ENCODE data around the gene SLC24A4.

Gene SLC24A4

GRCh38 chr14:92458136-92459029 lies 135.4 kb downstream of the SLC24A4 start:
- DNase-seq (ENCODE audit: low read depth in 2 of 2), result no peak

GRCh38 chr14:92459030-92459949 lies 136.3 kb downstream of the SLC24A4 start:
- DNase-seq (ENCODE audit: low read depth in 2 of 2), result no peak

- no peak for DNase-seq (ENCODE audit: low read depth in 2 of 2)
These were observed 137.0 kb downstream of the SLC24A4 start for GRCh38 chr14:92459950-92460421.

DNA sequence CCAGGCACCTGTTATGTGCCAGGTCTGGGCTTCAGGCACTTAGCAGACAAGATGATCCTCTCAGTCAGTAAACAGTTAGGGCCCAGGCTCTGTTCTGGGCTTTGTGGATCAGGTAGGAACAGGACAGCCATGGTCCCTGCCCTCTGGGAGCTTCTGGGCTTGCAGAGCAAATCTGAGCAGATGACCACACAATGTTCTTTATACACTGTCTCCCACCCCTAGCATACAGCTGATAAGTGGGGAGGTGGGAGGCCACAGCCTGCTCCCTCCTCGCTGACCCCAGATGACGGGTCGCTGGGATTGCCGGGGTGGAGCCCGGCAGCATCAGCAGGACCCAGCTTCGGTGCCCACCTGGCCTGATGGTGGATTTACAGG lies 137.6 kb downstream of the SLC24A4 start:
- no peak for DNase-seq (ENCODE audit: low read depth in 2 of 2)

- DNase-seq (ENCODE audit: low read depth in 2 of 2), result peak in 1 of 2 donors; percentile 6
These were observed 138.1 kb downstream of the SLC24A4 start for GRCh38 chr14:92460916-92461579.

GRCh38 chr14:92461891-92462290 lies 138.9 kb downstream of the SLC24A4 start:
- no peak for DNase-seq (ENCODE audit: low read depth in 2 of 2)

GRCh38 chr14:92462568-92462967 lies 139.6 kb downstream of the SLC24A4 start:
- DNase-seq (ENCODE audit: low read depth in 2 of 2), result no peak

DNA sequence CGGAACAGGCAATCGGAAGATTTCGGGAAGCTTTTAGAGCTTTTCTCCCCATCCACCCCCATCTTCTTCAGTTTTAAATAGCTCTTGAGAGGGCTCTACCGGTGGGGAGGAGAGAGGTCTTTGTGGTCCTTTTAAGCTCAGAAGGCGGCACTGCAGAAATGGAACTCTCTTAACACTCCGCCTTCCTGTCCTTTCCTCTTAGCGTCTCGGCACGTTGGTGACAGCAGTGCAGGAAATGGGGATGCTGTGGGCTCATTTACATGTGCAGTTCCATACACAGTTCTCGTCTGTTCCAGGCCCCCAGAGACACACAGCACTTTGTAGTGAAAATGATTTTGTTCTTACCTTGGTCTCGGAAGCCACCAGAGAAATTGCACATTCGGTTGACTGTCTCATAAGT lies 140.2 kb downstream of the SLC24A4 start:
- DNase-seq (ENCODE audit: low read depth in 2 of 2), result peak in 1 of 2 donors; percentile 2

GRCh38 chr14:92464156-92464555 lies 141.2 kb downstream of the SLC24A4 start:
- no peak for DNase-seq (ENCODE audit: low read depth in 2 of 2)

GRCh38 chr14:92464716-92465115 lies 141.8 kb downstream of the SLC24A4 start:
- no peak for DNase-seq (ENCODE audit: low read depth in 2 of 2)

DNA sequence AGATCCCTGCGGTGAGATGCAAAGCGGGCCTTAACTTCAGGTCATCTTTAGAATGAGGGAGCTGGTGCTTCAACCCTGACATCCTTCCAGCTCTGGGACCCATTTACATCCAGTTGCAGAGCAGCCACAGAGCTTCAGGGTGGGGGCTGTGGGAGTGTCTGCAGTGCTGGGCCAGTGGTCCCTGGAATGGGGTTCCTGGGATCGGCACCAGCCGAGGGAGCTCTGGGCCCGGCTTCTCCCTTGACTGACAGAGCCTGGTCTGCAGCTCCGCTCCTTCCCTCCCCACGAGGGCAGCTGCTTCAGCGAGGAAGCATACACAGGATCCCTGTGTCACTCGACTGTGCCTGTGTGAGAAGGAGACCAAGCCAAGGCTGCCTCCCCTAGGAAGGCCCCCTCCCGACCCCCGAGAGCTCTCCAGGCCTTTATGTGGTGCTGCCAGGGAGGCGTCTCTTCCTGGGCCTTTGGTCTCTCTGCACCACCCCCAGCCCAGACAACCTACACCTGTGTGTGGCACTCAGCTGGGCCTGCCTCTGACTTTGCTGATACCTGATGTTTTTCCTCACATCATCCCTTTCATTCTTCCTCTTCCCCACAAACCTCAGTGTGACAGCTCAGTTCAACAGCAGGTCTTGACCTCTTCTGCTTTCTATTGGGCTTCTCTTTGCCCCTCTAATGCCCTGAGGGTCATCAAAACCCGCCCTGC lies 142.5 kb downstream of the SLC24A4 start:
- DNase-seq (ENCODE audit: low read depth in 2 of 2), result no peak

DNA sequence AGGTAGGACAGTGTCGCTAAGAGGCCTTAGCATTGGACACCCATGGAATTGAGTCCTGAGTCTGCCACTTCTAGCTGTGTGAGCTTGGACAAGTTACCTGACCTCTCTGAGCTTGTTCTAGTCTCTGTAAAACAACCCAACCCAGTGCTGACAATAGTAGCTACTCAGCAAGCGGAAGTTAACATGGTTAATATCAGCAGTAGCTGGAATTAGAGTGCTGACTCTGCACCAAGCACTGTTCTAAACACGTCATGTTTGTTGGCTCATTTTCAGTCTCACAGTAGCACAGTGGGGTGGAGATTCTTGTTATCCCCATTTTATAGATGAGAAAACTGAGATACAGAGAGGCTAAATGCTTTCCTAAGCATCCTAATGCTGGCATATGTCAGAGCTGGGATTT lies 143.1 kb downstream of the SLC24A4 start:
- no peak for DNase-seq (ENCODE audit: low read depth in 2 of 2)

DNA sequence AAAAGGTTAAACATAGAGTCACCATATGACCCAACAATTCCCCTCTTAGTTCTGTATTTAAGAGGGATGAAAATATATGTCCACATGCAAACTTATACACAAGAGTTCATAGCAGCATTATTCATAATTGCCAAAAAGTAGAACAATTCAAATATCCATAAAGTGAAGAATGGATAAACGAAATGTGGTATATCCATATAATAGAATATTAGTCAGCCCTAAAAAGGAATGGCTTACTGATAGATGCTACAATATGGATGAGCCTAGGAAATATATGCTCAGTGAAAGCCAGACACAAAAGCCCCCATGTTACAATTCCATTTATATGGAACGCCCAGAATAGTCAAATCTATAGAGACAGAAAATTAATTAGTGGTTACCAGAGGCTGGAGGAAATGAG lies 146.6 kb downstream of the SLC24A4 start:
- DNase-seq (ENCODE audit: low read depth in 2 of 2), result no peak

- no peak for DNase-seq (ENCODE audit: low read depth in 2 of 2)
These were observed 147.2 kb downstream of the SLC24A4 start for GRCh38 chr14:92470215-92470614.

DNA sequence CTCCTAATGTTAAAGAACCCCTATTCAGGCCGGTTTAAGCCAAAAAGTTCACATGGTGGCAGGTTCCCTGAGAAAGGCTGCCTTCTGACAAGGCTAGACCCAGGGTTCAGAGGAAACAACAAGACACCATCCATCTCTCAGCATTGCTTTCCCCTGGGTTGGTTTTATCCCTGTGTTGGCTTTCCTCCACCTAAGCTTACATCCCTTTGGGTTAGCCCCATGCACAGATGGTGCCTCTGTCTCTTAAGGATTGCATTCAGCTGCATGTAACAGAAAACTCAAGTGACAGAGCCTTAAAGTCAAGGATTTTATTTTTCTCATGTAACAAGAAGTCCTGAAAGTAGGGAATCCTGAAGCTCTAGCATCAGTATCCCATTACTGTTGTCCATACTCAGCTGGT lies 147.8 kb downstream of the SLC24A4 start:
- DNase-seq (ENCODE audit: low read depth in 2 of 2), result no peak

GRCh38 chr14:92471919-92472318 lies 149.0 kb downstream of the SLC24A4 start:
- no peak for DNase-seq (ENCODE audit: low read depth in 2 of 2)

- no peak for DNase-seq (ENCODE audit: low read depth in 2 of 2)
These were observed 149.9 kb downstream of the SLC24A4 start for GRCh38 chr14:92472860-92473259.

DNA sequence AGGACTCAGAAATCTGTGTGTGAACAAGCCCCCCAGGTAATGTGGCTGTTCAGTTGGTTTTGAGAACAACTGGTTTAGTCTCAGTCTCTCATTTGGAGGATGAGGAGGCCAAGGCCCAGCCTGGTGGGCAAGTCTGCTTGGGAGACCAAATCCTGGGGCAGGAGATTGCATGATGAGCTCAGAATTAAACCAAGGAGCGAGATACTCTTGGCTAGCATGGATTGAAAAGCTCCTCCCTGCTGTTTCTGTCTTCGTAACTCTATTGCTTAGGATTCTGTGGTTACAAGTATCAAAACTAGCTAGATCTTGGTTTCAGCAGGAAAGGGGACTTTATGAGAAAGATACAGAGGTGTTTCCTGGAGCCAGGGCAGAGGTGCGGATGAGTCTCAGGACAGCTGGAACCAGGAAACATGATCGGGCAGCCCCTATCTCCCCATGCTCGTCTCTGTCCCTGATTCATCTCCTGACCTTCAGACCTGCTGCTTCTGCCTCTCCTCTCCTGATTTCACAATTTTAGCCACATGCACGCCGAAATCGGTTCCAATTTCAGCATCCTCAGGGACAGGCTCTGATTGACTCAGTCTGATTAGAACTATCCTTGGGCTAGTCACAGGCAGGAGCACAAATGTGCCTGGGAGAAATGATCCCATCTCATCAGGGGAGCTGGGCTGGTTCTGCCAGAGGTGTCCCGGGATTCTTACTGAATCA lies 150.4 kb downstream of the SLC24A4 start:
- DNase-seq (ENCODE audit: low read depth in 2 of 2), result no peak

DNA sequence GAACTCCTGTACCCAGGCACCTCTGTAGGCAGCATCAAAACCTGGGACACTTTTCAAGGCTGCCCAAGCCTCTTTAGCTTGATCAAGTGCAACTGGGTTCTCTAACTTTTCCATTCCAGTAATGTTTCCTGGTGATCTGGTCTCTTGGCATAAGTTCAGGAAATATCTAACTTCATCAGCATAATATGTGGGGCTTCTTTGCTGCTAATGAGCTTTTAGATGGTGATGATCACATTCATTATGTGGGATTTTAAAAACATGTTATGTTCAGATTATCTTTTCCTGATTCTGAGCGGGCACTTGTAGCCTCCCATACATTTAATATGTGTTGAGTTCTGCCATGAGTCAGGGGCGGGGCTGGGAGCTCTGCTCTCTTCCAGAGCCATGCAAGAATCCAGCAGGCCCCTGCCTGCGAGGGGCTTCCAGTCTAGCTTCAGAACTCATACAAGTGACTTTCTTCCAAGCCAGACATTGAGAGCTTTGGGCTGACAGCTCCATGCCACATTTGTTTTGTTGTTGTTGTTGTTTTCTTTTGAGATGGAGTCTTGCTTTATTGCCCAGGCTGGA lies 151.1 kb downstream of the SLC24A4 start:
- no peak for DNase-seq (ENCODE audit: low read depth in 2 of 2)

DNA sequence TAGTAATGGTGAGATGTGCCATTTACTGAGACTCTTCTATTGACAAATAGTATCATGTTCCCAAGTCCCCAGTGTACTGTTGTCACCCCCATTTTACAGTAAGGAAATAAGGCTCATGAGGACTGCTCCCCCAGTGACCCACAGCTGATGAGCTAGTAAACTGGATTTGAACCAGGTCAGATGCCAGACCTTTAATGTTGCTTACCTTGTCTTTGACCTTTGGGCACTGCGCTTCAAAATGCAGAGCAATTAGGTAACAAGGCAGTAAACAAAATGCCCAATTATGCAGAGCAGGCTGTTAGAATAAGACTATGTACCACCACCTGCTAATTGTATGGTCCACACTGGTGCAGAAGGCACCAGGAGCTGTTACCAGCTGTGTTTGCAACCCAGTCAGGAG lies 152.1 kb downstream of the SLC24A4 start:
- DNase-seq (ENCODE audit: low read depth in 2 of 2), result no peak

Measured in stimulated activated CD8-positive, alpha-beta memory T cell treated with anti-CD3 and anti-CD28 coated beads, Interleukin-7, amount 100 ng/mL, for 1 hour (primary cell).